Caki2 (cell line): ENCODE results near the gene SMOC2. TPM values are rescaled to one million over a fixed set of nuclear protein-coding genes. Genes with fewer than 3 reads are reported as not detected.

Source experiments
- DNase-seq: peaks from one replicate; pipeline ENCODE4 v3.0.0-alpha.2; 2015; ENCODE audit warnings: low read depth
- in situ Hi-C: cut with HindIII; loops from 2 replicates; pipeline ENCODE4 v1.10.0; 2016; ENCODE audit warnings: low sequenced_read_pairs, low pct_unique_long_range_greater_than_20kb, mixed read lengths
- total RNA-seq: library from RNA; depleted of rRNA; stranded (reverse); fragments of >200 nt; shearing (Covaris generic); gene quantifications from 2 replicates; pipeline ENCODE4 v1.2.3, GENCODE V29; 2014; ENCODE audit warnings: low replicate concordance

The SMOC2 gene
- total RNA-seq, 1 experiment from 2014 or later: 0.68 TPM

DNA sequence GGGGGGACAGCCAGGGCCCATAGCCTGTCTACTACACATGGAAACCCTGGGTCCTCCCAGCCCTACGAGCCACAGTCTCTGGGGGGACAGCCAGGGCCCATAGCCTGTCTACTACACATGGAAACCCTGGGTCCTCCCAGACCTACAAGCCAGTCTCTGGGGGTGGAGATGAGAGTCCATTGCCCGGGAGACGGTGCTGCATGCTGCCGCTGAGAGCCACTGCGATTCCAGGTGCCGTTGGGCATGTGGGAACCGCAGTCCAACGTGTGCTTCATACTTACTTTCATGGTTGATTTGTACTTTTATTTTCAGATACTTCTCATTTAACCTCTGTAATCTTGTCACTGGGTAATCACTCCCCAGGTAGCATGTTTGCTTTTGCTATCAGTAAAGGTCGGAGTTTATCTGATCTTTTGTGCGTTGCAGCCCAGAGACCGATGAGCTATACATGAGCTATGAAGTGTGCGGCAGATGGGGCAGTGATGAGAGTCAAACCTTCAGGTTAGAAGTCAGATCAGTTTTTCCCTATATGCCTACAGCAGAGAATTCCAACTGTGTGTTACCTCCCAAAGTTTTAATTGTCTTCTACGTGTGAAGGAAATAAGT, 58.2 kb downstream of the SMOC2 start:
- in situ Hi-C loops: no loop called here

DNA sequence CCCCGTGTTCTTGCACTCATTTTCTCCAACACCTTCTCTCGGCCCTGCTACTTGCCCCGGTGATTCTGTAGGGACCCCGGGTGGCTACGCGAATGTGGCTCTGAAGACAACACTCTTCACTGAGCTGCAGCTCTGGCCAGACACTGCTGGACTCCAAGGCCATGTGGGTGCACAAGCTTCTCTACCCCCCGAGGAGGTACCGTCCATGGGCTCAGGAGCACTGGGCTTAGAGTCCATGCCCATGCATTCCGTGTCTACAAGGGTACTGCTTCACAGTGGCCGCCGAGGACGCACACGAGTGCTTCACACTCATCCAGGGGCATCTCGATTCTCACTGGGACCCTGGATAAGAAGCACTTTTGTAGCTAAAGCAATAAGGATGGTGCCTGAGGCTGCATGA, 59.5 kb downstream of the SMOC2 start:
- DNase-seq: no peak
- in situ Hi-C loops: no loop called here

More for the DNA sequence above, 58.2 kb downstream of the SMOC2 start:
- DNase-seq: no peak

DNA sequence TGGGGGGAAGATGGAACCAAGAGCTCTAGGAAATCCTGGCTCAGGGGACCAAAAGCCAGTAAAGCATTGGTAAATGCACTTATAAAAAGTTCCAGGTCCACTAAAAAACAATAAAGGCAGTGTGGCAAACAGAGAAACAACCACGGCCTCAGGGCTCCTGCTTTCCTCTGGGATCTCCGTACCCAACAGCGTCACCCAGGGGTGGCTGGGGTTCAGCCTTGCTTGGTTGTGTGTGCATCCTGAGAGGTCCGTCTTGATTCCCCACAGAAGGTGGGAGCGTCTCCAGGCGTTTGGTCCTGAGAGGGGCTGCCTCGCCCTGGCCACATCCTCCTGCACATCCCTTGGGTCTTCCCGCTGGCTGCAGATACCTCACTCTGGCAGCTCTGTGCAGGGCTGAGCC, 60.6 kb downstream of the SMOC2 start:
- DNase-seq: no peak
- in situ Hi-C loops: no loop called here

DNA sequence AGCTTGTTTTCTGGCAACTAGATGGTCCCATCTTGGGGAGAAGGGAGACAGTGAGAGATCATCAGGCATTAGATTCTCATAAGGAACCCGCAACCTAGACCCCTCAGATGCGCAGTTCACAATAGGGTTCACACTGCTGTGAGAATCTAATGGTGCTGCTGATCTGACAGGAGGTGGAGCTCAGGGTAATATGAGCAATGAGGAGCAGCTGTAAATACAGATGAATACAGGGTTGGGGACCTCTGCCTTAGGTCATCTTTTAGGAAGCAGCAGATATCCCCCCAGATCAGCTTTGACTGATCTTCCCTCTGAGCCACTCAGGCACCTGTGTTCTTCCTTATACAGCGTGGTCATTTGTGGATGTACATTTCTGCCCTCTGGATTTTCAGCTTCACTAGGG, 63.4 kb downstream of the SMOC2 start:
- in situ Hi-C loops: no loop called here

GRCh38 chr6:168506460-168506859, 65.5 kb downstream of the SMOC2 start:
- DNase-seq: no peak
- in situ Hi-C loops: no loop called here

More for the DNA sequence above, 63.4 kb downstream of the SMOC2 start:
- DNase-seq: no peak

DNA sequence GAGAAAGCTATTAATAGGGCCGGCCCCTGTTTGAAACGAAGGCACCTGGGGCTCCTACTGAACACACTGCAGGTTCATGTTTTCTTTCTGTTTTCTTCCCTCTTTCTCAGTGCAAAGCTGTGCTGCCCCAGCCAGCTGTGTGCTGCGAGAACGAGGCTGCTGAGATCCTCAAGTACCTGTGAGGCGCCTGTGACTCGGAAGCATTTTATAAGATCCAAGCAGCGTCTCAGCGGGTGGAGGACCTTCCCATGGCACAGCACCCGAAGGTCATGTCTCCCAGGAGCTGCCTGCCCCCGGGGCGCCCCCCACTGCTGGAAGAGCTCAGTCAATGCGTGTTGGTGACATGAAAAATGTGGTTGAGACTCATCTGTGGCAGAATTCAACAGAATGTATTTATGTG, 66.3 kb downstream of the SMOC2 start:
- in situ Hi-C loops: no loop called here
- no peak for DNase-seq

DNA sequence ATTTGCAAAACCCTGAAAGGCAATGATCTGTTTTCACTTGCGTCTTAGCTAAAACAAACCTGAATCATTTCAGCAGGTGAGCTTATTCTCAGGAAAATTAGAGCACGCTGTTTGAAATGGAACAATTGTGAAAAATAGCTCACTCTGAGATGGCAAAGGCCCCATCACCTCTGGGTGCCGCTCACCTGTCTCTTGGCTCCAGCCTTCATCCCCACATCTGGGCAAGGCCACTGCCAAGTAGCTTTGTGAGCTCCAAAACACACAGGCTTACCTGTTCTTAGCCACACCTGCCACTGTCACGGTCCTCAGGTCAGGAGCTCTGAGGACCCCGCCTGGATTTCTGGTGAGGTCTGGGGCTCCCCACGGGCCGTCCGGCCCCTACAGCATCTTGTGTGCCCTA, 66.7 kb downstream of the SMOC2 start:
- DNase-seq: no peak
- in situ Hi-C loops: no loop called here

GRCh38 chr6:168508903-168509302, 67.9 kb downstream of the SMOC2 start:
- in situ Hi-C loops: no loop called here
- no peak for DNase-seq

DNA sequence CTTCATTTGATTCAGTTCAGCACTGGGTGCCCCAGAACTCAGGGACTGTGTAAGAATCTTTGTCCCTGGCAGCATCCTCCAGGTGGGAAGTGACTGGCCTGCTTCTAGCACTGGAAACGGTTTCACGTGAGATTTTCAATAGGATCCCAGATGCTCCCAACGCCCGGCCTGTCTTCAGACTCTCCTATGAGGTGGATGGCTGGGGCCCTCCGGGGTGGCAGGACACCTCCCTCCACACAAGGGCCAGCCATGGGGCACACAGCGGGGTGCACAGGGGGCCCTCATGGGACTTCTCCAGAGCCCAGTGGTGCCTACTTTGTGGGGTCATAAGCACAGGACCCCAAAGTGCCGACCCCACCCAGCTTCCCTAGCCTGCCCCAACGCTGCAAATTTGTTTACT, 72.8 kb downstream of the SMOC2 start:
- in situ Hi-C loops: no loop called here
- no peak for DNase-seq

DNA sequence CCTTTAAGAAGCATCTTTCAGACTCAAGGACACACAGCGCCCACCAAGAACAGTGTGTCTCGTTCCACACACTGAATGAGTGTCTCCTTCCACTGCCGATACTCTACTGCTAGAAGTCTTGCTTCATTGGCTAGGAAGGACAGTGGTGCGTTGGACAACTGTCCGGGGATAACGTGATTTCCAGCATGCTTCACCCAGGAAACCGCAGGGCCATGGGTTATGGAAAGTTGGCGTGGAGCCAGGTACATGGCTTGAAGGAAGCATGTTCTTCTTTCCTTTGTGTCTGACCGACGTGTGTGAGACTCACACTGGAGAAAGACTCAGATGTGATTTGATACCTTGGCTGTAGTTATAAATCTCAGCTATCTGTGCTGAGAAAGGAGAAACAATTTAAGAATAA, 73.2 kb downstream of the SMOC2 start:
- in situ Hi-C loops: no loop called here
- no peak for DNase-seq

DNA sequence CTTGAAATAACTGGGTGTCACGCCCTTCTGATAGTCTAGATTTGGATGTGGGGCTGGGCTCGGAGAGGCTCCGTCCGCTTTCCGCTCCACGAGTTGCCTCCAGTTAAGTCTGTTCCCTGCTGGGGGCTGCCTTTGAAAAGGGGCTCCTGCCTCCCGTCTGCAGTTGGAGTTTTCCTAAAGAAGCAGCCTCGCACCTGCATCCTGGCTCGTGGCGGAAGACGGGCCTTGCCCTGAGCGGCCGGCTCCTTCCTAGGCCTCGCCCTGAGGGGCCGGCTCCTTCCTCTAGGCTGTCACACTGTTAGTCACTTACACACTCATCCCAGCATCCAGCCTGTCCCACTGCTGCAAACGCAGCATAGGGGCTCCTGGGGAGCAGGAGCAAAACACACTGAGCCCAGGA, 74.4 kb downstream of the SMOC2 start:
- DNase-seq: no peak
- in situ Hi-C loops: no loop called here

DNA sequence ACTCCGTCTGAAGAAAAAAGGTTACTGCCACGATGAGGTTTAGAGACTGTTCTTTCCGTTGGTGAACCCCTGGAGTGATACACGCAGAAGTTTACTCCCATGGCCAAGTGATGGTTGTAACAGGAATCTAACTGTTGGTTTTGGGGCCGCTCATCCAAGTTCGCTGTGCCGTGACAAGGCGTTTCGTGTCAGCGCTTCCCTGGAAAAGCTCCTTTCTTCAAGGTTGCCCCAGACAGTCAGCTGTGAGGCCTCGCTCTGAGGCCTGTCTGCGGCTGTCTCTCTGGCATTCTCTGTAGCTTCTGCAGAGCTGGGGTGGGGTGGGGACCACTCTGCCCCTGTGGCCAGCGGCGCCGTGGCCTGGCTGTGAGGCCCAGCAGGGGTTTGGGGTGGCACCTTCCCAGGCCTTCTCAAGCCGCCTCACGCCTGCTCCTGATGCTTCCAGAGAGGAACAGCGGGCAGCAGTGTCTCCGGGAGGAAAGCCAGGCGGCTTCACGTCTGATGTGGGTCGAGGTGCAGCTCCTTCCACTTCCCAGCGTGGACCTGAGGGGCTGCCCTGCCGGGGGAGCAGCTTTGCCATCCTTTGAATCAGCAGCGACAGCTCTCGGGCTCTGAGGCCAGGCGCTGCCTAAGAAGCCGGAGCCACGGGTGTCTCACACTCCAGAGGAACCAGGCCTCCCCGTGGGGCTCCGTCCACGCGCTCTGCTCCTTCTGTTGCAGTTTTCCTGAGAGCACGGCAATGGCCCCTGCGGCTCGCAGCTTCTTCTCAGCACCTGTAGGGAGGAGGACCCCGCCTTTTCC, 76.2 kb downstream of the SMOC2 start:
- no peak for DNase-seq
- in situ Hi-C loops: no loop called here

- in situ Hi-C loops: no loop called here
- DNase-seq: no peak
Observed at GRCh38 chr6:168517742-168518347, 76.9 kb downstream of the SMOC2 start.

DNA sequence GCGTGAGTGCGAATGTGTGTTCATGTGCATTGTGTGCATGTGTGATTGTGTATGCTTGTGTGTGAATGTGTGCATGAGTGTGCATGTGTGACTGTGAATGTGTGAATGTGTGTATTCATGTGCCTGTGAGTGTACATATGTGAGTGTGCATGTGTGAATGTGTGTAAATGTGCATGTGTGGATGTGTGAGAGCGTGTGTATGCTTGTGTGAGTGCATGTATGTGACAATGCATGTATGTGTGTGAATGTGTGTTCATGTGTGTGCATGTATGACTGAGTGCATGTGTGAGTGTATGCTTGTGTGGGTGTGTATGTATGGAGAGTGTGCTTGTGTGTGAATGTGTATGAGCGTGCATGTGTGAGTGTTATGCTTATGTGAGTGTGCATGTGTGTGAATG, 77.4 kb downstream of the SMOC2 start:
- no peak for DNase-seq
- in situ Hi-C loops: no loop called here

DNA sequence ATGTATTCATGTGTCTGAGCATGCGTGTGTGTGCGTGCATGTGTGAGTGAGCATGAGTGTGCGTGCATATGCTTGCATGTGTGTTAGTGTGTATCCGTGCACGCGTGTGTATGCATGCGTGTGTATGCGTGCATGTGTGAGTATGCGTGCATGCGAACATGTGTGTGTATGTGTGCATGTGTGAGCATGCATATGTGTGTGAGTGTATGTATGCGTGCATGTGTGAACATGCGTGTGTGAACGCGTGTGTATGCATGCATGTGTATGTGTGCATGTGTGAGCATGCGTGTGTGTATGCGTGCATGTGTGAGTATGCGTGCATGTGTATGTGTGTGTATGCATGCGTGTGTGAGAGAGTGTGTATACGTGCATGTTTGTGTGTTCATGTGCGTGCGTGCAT, 77.9 kb downstream of the SMOC2 start:
- in situ Hi-C loops: no loop called here
- DNase-seq: no peak

- in situ Hi-C loops: no loop called here
- no peak for DNase-seq
Observed at GRCh38 chr6:168520233-168520632, 79.2 kb downstream of the SMOC2 start.

DNA sequence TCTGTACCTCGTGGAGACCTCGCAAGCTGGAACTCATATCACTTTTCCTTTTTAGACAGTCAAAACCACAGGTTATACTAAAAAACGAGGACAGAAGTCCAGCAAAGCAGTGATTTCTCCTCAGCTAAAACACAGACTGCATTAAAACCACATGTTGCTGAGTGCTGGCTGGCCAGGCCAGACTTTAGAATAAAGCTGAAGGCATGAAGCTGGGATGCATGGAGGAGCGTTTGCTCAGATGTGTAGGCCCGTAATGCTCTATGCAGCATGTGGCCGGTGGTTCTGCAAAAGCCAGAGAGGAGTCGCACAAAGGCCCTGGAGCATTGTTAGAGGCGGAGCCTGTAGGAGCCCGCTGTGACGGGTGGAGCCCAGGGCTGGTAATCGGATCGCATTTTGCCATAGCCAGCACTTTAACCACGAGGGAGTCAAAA, 83.6 kb downstream of the SMOC2 start:
- DNase-seq: no peak
- in situ Hi-C loops: no loop called here

DNA sequence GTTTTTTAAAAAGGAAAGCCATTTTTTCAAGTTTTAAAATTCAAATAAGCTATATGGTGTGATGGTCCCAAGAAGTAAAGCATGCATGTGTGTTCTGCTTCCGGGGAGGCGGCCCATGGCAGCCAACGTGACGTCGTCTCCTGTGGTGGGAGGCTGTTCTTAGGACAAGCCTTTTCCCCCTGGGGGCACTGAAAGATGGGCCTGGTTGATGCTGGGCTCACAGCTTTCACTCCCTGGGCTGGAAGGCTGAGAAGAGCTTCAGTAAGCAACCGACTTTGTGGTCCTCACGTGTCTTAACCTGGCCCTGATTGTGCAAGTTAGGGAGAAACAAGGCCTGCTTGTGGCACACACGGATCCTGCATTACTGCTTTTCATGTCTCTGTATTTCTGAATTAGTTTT, 84.1 kb downstream of the SMOC2 start:
- no peak for DNase-seq
- in situ Hi-C loops: no loop called here

- DNase-seq: no peak
- in situ Hi-C loops: no loop called here
Observed at GRCh38 chr6:168525926-168526630, 85.1 kb downstream of the SMOC2 start.
